Suppressor macrophage treated with lipopolysaccharide for 4 hours (primary cell): Measurements from ENCODE around the gene FHL1.
A peak's percentile ranks its signal among the peaks of the same experiment; 100 is the strongest.

Experiments used
- DNase-seq: peaks from one replicate; pipeline ENCODE4 v3.0.0-alpha.2; 2020

FHL1 gene

GRCh38 chrX:136190038-136190713 lies 42.8 kb downstream of the FHL1 start:
- no peak for DNase-seq

DNA sequence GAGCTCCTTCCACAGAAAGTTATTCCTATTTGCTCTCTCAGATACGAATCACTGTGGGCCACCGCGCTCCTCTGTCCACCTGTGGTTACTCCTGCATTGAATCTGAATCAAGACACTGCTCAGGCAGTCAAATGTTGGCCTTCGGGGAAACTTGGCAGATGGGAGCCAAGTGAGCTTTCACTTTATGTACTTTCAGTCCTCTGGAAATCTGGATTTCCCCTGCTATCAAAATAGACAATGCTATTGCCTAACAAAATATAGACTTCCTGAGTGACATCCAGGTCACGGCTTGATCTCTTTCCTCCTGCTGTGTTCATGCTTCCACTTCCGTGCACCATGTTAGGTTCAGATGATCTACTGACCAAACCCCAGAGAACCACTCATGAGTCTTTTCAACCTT lies 43.8 kb downstream of the FHL1 start:
- peak; percentile 56 for DNase-seq

GRCh38 chrX:136192135-136192534 lies 44.8 kb downstream of the FHL1 start:
- no peak for DNase-seq

- DNase-seq: peak; percentile 40
These were observed 45.6 kb downstream of the FHL1 start for GRCh38 chrX:136192839-136193414.

GRCh38 chrX:136193771-136194170 lies 46.4 kb downstream of the FHL1 start:
- DNase-seq: no peak

DNA sequence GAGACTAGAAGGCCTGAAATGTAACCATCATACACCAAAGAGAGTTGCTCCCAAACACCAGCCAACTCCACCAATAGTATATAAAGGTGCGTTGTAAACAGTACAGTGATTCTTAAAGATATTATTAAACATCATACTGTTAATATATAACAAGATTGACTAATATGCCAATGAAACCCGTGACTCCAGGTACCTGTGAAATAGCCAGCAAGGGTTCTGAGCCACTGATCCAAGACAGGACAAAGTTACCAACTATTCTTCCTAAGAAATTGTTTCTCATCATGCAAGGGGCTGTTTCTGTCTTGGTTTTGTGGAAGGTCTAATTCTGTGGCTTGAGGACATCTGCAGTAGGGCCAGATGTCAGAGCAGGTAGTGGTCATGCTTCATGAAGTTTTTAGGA lies 47.2 kb downstream of the FHL1 start:
- DNase-seq: no peak

DNA sequence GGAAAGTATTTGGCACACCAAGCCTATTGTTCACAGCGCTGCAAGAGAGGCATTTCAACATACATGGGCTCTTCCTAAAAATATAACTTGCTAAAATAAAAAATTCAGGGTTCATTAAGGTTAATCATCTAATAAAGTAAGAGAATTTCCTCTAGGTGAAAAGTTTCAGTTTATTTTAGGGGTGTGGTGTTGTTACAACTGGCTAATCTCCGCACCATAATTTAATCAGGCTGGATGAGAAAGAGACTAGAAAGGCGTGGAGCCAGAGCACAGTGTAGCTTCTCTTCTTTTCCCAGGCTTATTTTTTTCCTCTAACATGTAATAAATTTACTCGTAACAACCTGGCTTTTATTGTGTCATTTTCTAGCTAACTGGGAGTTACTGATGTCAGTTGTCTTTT lies 47.9 kb downstream of the FHL1 start:
- no peak for DNase-seq

- no peak for DNase-seq
These were observed 49.4 kb downstream of the FHL1 start for GRCh38 chrX:136196691-136197155.

- no peak for DNase-seq
These were observed 50.7 kb downstream of the FHL1 start for GRCh38 chrX:136198010-136198409.

- no peak for DNase-seq
These were observed 51.4 kb downstream of the FHL1 start for GRCh38 chrX:136198678-136199243.

- DNase-seq: no peak
These were observed 52.0 kb downstream of the FHL1 start for GRCh38 chrX:136199365-136199764.

- no peak for DNase-seq
These were observed 53.1 kb downstream of the FHL1 start for GRCh38 chrX:136200466-136200865.

DNA sequence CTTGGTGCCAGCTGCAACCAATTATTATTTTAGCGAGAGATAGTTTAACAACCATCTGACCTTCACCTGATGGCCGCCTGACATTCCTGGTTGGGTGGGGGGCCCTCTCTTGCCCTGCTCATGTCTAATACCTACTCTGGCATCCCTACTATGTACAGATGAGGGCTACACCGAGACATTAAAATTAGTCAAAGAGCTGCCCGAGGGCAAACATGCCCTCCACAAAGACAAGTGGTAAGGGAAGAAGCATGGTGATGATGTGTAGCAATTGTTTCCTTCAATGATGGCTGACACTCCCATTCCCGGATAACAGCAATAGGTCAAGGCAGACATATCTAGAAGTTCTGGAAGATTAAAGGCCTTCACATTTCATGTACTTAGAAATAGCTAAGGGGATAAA lies 54.3 kb downstream of the FHL1 start:
- DNase-seq: no peak

DNA sequence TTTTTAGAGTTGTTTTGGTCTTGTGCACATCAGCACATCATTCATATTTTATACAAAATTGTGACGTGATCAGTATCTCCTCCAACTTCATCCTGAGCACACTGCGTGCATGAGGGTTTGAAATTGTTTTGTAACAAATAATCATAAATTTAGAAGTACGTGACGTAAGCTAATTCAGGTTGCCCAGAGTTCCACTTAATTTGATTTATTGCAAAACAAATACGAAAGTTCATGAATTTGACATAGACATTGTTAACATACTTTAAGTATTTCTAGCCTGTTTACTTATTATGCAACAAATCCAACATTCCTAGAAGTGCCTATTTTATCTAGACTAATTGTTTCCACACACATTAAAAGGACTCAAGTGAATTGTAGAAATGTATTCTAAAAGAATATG lies 55.6 kb downstream of the FHL1 start:
- no peak for DNase-seq

GRCh38 chrX:136203438-136203837 lies 56.1 kb downstream of the FHL1 start:
- no peak for DNase-seq

DNA sequence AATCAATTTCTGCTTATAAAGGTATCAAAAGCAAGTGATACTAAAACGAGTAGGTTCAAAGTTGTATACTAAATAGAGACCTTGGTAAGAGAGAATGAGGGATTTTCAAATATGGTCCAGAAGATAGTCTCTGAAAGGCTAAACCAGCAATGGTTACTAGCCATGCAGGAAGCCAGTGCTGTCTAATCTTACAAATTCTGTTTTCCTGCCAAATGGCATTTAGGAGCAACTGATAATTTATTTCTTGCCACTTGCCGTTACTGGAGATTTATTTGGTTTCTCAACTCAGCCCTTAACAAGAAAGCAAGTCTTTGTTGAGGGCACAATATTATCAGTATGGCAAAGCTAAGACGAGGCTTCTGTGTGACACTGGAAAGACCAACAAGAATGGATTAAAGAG lies 56.6 kb downstream of the FHL1 start:
- DNase-seq: no peak

GRCh38 chrX:136204571-136204970 lies 57.2 kb downstream of the FHL1 start:
- DNase-seq: peak; percentile 23

DNA sequence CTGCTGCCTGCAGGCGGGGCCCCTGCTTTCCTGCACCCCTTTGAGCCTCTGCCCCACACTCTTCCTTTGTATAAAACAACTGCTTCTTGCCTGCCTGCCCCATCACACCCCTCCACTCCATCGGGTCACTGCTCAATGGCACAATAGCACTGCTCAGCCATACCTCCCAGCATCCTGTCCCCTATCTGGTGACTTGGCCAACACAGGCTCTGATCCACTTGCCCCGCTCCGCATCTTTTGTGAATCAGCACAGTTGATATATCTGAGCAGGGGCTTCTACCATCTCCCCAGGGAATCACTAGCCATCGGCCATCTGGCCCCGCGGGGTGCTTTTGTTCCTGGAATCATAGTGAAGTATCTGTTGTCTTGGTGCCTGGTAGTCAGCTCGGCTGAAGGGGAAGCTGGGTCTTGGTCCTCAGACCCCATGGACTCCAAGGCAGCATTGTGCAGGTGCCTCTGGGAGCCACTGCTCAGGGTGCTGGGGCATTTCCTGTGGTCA lies 58.6 kb downstream of the FHL1 start:
- no peak for DNase-seq

DNA sequence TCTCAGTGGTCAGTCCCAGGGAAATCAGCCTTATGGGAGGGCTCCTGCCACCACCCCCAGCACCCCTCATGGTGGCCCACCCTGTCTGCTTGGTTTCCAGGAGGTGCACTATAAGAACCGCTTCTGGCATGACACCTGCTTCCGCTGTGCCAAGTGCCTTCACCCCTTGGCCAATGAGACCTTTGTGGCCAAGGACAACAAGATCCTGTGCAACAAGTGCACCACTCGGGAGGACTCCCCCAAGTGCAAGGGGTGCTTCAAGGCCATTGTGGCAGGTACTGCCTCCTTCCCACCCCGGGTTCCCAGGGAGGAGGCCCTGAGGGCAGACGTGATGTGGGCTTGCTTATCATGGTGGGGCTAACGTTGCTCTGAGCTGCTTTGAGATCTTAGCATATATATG lies 59.6 kb downstream of the FHL1 start:
- DNase-seq: no peak

GRCh38 chrX:136207546-136207945 lies 60.2 kb downstream of the FHL1 start:
- DNase-seq: no peak

- peak; percentile 32 for DNase-seq
These were observed 61.8 kb downstream of the FHL1 start for GRCh38 chrX:136209016-136209738.

DNA sequence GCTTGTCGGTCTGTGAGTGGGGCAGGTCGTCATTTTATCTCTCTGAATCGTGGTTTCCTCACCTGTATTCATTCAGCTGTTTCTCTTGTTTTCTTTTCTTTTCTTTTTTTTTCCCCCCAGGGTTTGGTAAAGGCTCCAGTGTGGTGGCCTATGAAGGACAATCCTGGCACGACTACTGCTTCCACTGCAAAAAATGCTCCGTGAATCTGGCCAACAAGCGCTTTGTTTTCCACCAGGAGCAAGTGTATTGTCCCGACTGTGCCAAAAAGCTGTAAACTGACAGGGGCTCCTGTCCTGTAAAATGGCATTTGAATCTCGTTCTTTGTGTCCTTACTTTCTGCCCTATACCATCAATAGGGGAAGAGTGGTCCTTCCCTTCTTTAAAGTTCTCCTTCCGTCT lies 62.4 kb downstream of the FHL1 start:
- no peak for DNase-seq

DNA sequence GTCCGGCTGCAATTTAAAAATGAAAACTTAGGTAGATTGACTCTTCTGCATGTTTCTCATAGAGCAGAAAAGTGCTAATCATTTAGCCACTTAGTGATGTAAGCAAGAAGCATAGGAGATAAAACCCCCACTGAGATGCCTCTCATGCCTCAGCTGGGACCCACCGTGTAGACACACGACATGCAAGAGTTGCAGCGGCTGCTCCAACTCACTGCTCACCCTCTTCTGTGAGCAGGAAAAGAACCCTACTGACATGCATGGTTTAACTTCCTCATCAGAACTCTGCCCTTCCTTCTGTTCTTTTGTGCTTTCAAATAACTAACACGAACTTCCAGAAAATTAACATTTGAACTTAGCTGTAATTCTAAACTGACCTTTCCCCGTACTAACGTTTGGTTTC lies 62.9 kb downstream of the FHL1 start:
- DNase-seq: no peak

GRCh38 chrX:136210806-136211205 lies 63.5 kb downstream of the FHL1 start:
- no peak for DNase-seq
